Measurements from ENCODE around the gene ERN1. TPM values are rescaled to one million over a fixed set of nuclear protein-coding genes. Genes with fewer than 3 reads are reported as not detected.

The ERN1 gene
- total and polyA plus RNA-seq, 2 of the 13 experiments (the other 11 are each of a cell fraction or from before 2014, with no cell fraction given) = 6.0 to 12.7 TPM

- intact Hi-C loops (cut with micrococcal nuclease; ENCODE audit: unreplicated experiment) (loop anchor here (5.0 to 10.0 kb wide), 2 partner anchors 147 to 220 kb away; partner anchors contain the start of genes CSHL1 and GH1), in situ Hi-C loops (cut with HindIII; ENCODE audit: extremely low pct_ligation_motif_present, low pct_unique_long_range_greater_than_20kb) (loop anchor here (5.0 to 10.0 kb wide), 3 partner anchors 73 to 210 kb away; no protein-coding TSS in a partner anchor)
- POLR2A ChIA-PET = interaction anchor here (1.9 to 10.7 kb wide), 5 partner anchors 11 to 74 kb away, joined by 8 to 138 read pairs (median 17); no protein-coding TSS in a partner anchor
- BruUV-seq (replicated peaks) = no TSS peak
- Histone ChIP-seq H3K4me3 (replicated peaks in 1 of 3; ENCODE audit: insufficient read depth in 1 of 3, low read depth in 2 of 3, low read length in 3 of 3) (peak overlapping the region in 2 of 3 experiments; percentile 29 to 39; a peak in 3 of 6 replicates), H3K4me2 (ENCODE audit: low read depth, low read length) (peak overlapping the region; percentile 76), H4K20me1 (ENCODE audit: insufficient read depth, low read length) (no peaks in the 10 kb centered on the region), H3K36me3 (replicated peaks in 1 of 2; ENCODE audit: control insufficient read depth in 1 of 2, insufficient read depth in 2 of 2, low read length in 2 of 2) (no peaks in the 10 kb centered on the region), H3K9ac (ENCODE audit: insufficient read depth, low read depth, low read length) (no peak overlapping the region), H3K4me1 (ENCODE audit: insufficient read depth, low read length) (peaks cover 55% of the 10 kb centered on the region), H2AFZ (ENCODE audit: low read length) (peak overlapping the region; percentile 37), H3K9me3 (ENCODE audit: low read length) (no peaks in the 10 kb centered on the region), H3K27ac (ENCODE audit: extremely low read length, insufficient read depth, low read length) (peak overlapping the region; percentile 56), H3K79me2 (ENCODE audit: insufficient read depth, low read length) (no peaks in the 10 kb centered on the region), H3K27me3 (ENCODE audit: control insufficient read depth in 1 of 2, insufficient read depth in 2 of 2, low read length in 2 of 2) (no peaks in the 10 kb centered on the region)
- ATAC-seq = no peak
- no peak for DNase-seq (ENCODE audit: low spot score)
- CTCF ChIA-PET (ENCODE audit: low intra/inter-chr PET ratio, low total read pairs) = interaction anchor here (1.8 to 5.1 kb wide), 3 partner anchors 71 to 147 kb away, joined by 7 to 67 read pairs (median 48); no protein-coding TSS in a partner anchor
- TF ChIP-seq ZFP90 (CRISPR knock-in tag; IDR thresholded peaks at IDR 0.05; ENCODE audit: borderline replicate concordance) = 0 out of 2 replicates have a peak, but pooled peaks have one; percentile 7
- 0 out of 2 replicates have a peak, but pooled peaks have one; percentile 29 for TF ChIP-seq SPEN (CRISPR knock-in tag; IDR thresholded peaks at IDR 0.05; ENCODE audit: low read depth)
- no peak for TF ChIP-seq ZSCAN20 (CRISPR knock-in tag; IDR thresholded peaks at IDR 0.05; ENCODE audit: borderline replicate concordance)
- TF ChIP-seq ZNF878 (CRISPR knock-in tag; IDR thresholded peaks at IDR 0.05) = 0 out of 2 replicates have a peak, but pooled peaks have one; percentile 45
- 0 out of 2 replicates have a peak, but pooled peaks have one; percentile 1 for TF ChIP-seq ZFX (CRISPR knock-in tag; IDR thresholded peaks at IDR 0.05; ENCODE audit: low read depth)
- TF ChIP-seq PRPF4 (IDR thresholded peaks at IDR 0.05; ENCODE audit: low read depth, low read length, poor library complexity, severe bottlenecking) = no peak
- 3% methylated on average over 6 of the region's 6 CpGs for WGBS (ENCODE audit: low lambda C conversion rate)
- no peak for FAIRE-seq
Observed at GRCh38 chr17:64135000-64135399, 5.1 kb upstream of the ERN1 start.

Measured in HepG2 (cell line).